Measurements from ENCODE around the gene MT1H. TPM values are rescaled to one million over a fixed set of nuclear protein-coding genes. Genes with fewer than 3 reads are reported as not detected.

MT1H gene
- total and polyA plus RNA-seq, 2 of the 13 experiments (the other 11 are each of a cell fraction or from before 2014, with no cell fraction given): 0.60 TPM; not detected in 1

- TF ChIP-seq, protein P1, sequence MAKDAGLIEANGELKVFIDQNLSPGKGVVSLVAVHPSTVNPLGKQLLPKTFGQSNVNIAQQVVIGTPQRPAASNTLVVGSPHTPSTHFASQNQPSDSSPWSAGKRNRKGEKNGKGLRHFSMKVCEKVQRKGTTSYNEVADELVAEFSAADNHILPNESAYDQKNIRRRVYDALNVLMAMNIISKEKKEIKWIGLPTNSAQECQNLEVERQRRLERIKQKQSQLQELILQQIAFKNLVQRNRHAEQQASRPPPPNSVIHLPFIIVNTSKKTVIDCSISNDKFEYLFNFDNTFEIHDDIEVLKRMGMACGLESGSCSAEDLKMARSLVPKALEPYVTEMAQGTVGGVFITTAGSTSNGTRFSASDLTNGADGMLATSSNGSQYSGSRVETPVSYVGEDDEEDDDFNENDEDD (CRISPR knock-in tag; IDR thresholded peaks at IDR 0.05; ENCODE audit: borderline replicate concordance): peak; percentile 31; the same call in 1 of the 2 replicates
- no peak for TF ChIP-seq ZNF260 (CRISPR knock-in tag; IDR thresholded peaks at IDR 0.05; ENCODE audit: borderline replicate concordance, low read depth)
- no peak for TF ChIP-seq GPN1 (CRISPR knock-in tag; IDR thresholded peaks at IDR 0.05; ENCODE audit: borderline replicate concordance)
- TF ChIP-seq TEAD2 (CRISPR knock-in tag; IDR thresholded peaks at IDR 0.05): no peak
- TF ChIP-seq HMG20B (CRISPR knock-in tag; conservative IDR thresholded peaks at IDR 0.05): no peak
- TF ChIP-seq ZNF773 (CRISPR knock-in tag; IDR thresholded peaks at IDR 0.05; ENCODE audit: borderline replicate concordance): no peak
- no peak; the same call in 1 of the 2 replicates for TF ChIP-seq ONECUT2 (CRISPR knock-in tag; IDR thresholded peaks at IDR 0.05)
- no peak for TF ChIP-seq ZNF660 (CRISPR knock-in tag; IDR thresholded peaks at IDR 0.05; ENCODE audit: borderline replicate concordance, low read depth)
- TF ChIP-seq ZNF232 (CRISPR knock-in tag; IDR thresholded peaks at IDR 0.05; ENCODE audit: borderline replicate concordance): no peak
- no peak for TF ChIP-seq SYNCRIP (IDR thresholded peaks at IDR 0.05; ENCODE audit: insufficient read depth, low read depth, low read length)
- no peak for TF ChIP-seq ZNF225 (CRISPR knock-in tag; IDR thresholded peaks at IDR 0.05)
- TF ChIP-seq, protein P2, sequence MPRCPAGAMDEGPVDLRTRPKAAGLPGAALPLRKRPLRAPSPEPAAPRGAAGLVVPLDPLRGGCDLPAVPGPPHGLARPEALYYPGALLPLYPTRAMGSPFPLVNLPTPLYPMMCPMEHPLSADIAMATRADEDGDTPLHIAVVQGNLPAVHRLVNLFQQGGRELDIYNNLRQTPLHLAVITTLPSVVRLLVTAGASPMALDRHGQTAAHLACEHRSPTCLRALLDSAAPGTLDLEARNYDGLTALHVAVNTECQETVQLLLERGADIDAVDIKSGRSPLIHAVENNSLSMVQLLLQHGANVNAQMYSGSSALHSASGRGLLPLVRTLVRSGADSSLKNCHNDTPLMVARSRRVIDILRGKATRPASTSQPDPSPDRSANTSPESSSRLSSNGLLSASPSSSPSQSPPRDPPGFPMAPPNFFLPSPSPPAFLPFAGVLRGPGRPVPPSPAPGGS (CRISPR knock-in tag; IDR thresholded peaks at IDR 0.05): peak; percentile 36
- 0 out of 2 replicates have a peak, but pooled peaks have one; percentile 28 for TF ChIP-seq ZNF678 (CRISPR knock-in tag; IDR thresholded peaks at IDR 0.05)
- TF ChIP-seq TRAFD1 (CRISPR knock-in tag; IDR thresholded peaks at IDR 0.05; ENCODE audit: borderline replicate concordance): no peak
- TF ChIP-seq, protein P3, sequence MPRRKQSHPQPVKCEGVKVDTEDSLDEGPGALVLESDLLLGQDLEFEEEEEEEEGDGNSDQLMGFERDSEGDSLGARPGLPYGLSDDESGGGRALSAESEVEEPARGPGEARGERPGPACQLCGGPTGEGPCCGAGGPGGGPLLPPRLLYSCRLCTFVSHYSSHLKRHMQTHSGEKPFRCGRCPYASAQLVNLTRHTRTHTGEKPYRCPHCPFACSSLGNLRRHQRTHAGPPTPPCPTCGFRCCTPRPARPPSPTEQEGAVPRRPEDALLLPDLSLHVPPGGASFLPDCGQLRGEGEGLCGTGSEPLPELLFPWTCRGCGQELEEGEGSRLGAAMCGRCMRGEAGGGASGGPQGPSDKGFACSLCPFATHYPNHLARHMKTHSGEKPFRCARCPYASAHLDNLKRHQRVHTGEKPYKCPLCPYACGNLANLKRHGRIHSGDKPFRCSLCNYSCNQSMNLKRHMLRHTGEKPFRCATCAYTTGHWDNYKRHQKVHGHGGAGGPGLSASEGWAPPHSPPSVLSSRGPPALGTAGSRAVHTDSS (CRISPR knock-in tag; conservative IDR thresholded peaks at IDR 0.05): no peak
- 0 out of 2 replicates have a peak, but pooled peaks have one; percentile 64 for TF ChIP-seq ZNF354B (CRISPR knock-in tag; IDR thresholded peaks at IDR 0.05)
- TF ChIP-seq ZNF777 (CRISPR knock-in tag; IDR thresholded peaks at IDR 0.05): peak; percentile 84
- TF ChIP-seq TAF15 (IDR thresholded peaks at IDR 0.05; ENCODE audit: low read depth, low read length, poor library complexity, severe bottlenecking): no peak
- TF ChIP-seq ZNF674 (CRISPR knock-in tag; IDR thresholded peaks at IDR 0.05; ENCODE audit: low read depth): no peak
- TF ChIP-seq ZFAT (CRISPR knock-in tag; conservative IDR thresholded peaks at IDR 0.05): no peak
- TF ChIP-seq ZNF749 (CRISPR knock-in tag; IDR thresholded peaks at IDR 0.05; ENCODE audit: borderline replicate concordance): 0 out of 2 replicates have a peak, but pooled peaks have one; percentile 47
- no peak for TF ChIP-seq FOXJ3 (CRISPR knock-in tag; IDR thresholded peaks at IDR 0.05; ENCODE audit: borderline replicate concordance)
- TF ChIP-seq SRF (IDR thresholded peaks at IDR 0.05; ENCODE audit: low read depth, low read length): no peak
- TF ChIP-seq FOSL1 (CRISPR knock-in tag; IDR thresholded peaks at IDR 0.05; ENCODE audit: borderline replicate concordance): no peak
These were observed 44.3 kb upstream of the MT1H start, which contains the start of gene MT1E (continued) for GRCh38 chr16:56625140-56625942.

Data from HepG2 (cell line).